Tibial nerve (tissue), 4 donors: ENCODE data around the gene ST13. TPM values are rescaled to one million over a fixed set of nuclear protein-coding genes. Genes with fewer than 3 reads are reported as not detected.

Experiments used
- DNase-seq, 2 donors: peaks; one replicate each; pipeline ENCODE4 v3.0.0-alpha.2; 2019; ENCODE audit warnings: low spot score in 2 of 2
- H3K27ac ChIP-seq, 4 donors: fragments of 200-600 bp; sonication (generic) in 3 of 4; one replicate each; pipeline ENCODE4 v1.5.1; 2017 to 2019; ENCODE audit warnings: mild to moderate bottlenecking in 1 of 4
- H3K27me3 ChIP-seq, 2 donors: fragments of 200-600 bp; sonication (generic) in 1 of 2; one replicate each; pipeline versions ENCODE4 v1.5.1 to v1.6.0; 2017 to 2019
- H3K36me3 ChIP-seq, 3 donors: fragments of 200-600 bp; sonication (generic); one replicate each; pipeline ENCODE4 v1.5.1; 2018 to 2019
- H3K4me1 ChIP-seq, 4 donors: fragments of 200-600 bp; sonication (generic) in 3 of 4; one replicate each; pipeline ENCODE4 v1.5.1; 2017 to 2019
- H3K4me3 ChIP-seq, 4 donors: fragments of 200-600 bp; sonication (generic) in 3 of 4; one replicate each; pipeline ENCODE4 v1.5.1; 2017 to 2019; ENCODE audit warnings: mild to moderate bottlenecking in 1 of 4, moderate library complexity in 1 of 4
- H3K9me3 ChIP-seq, 4 donors: fragments of 200-600 bp; sonication (generic) in 3 of 4; one replicate each; pipeline ENCODE4 v1.5.1; 2017 to 2019
- CTCF ChIP-seq, 5 experiments: fragments of 200-600 bp in 3 of 5; fragments of 450-650 bp in 2 of 5; sonication (generic) in 3 of 5; IDR thresholded peaks; one replicate each; pipeline ENCODE4 v1.5.1; 2016 to 2019; ENCODE audit warnings: antibody characterized with exemption in 5 of 5, mild to moderate bottlenecking in 3 of 5, moderate library complexity in 2 of 5
- EP300 ChIP-seq, 2 donors: sonication (generic); formaldehyde crosslinking; IDR thresholded peaks; one replicate each; pipeline ENCODE4 v1.6.1; 2017; ENCODE audit warnings: antibody characterized with exemption in 2 of 2, mild to moderate bottlenecking in 1 of 2
- POLR2A ChIP-seq, 2 donors: fragments of 450-650 bp; IDR thresholded peaks; one replicate each; pipeline ENCODE4 v1.6.1; 2017; ENCODE audit warnings: antibody characterized with exemption in 2 of 2, mild to moderate bottlenecking in 2 of 2, moderate library complexity in 2 of 2
- WGBS, 2 donors: methylation state at CpG; one replicate each; pipeline ENCODE4 v1.1.5; 2018; 5-methylcytosine and 5-hydroxymethylcytosine counted together
- total RNA-seq, 4 donors: library from RNA; depleted of rRNA; stranded (reverse); fragments of >200 nt; gene quantifications; one replicate each; pipeline ENCODE4 v1.1.0, GENCODE V29; 2016

ST13 gene
- total RNA-seq, 4 donors from 2014 or later: 96.9 to 142 (median 114) TPM

- H3K4me3 ChIP-seq: no peak overlapping the region
- H3K4me1 ChIP-seq: peaks cover 0 to 25% (median 4%) of the 10 kb centered on the region in 4 donors
- TF ChIP-seq EP300 (IDR thresholded peaks at IDR 0.05) (no peak), POLR2A (IDR thresholded peaks at IDR 0.05) (no peak), CTCF (IDR thresholded peaks at IDR 0.05) (no peak)
- H3K27ac ChIP-seq: peak overlapping the region in 2 of 4 donors; percentile 32 to 60
- WGBS, 2 donors: 85 to 89% methylated on average over 3 of the region's 3 CpGs
- no peaks in the 10 kb centered on the region for H3K27me3 ChIP-seq
- DNase-seq: no peak
- H3K9me3 ChIP-seq: no peaks in the 10 kb centered on the region
- peaks cover 0 to 14% (median 0%) of the 10 kb centered on the region in 3 donors for H3K36me3 ChIP-seq
These were observed 50.7 kb downstream of the ST13 start for GRCh38 chr22:40805699-40806203.

GRCh38 chr22:40805239-40805638 is 51.2 kb downstream of the ST13 start:
- Histone ChIP-seq H3K9me3 (no peaks in the 10 kb centered on the region), H3K36me3 (peaks cover 0 to 14% (median 0%) of the 10 kb centered on the region in 3 donors), H3K4me1 (peaks cover 0 to 27% (median 4%) of the 10 kb centered on the region in 4 donors), H3K4me3 (no peak overlapping the region), H3K27me3 (no peaks in the 10 kb centered on the region), H3K27ac (peak overlapping the region in 2 of 4 donors; percentile 32 to 60)
- TF ChIP-seq POLR2A (IDR thresholded peaks at IDR 0.05) (no peak), CTCF (IDR thresholded peaks at IDR 0.05) (no peak), EP300 (IDR thresholded peaks at IDR 0.05) (no peak)
- DNase-seq: no peak
- 79 to 82% methylated on average over 4 of the region's 4 CpGs for WGBS, 2 donors

GRCh38 chr22:40803321-40803720 is 53.1 kb downstream of the ST13 start:
- no peaks in the 10 kb centered on the region for H3K27me3 ChIP-seq
- no peak overlapping the region for H3K4me3 ChIP-seq
- H3K9me3 ChIP-seq: no peaks in the 10 kb centered on the region
- no peak for DNase-seq
- H3K36me3 ChIP-seq: peaks cover 0 to 14% (median 0%) of the 10 kb centered on the region in 3 donors
- WGBS, 2 donors: 85 to 89% methylated on average over 1 of the region's 1 CpG
- peaks cover 0 to 11% (median 0%) of the 10 kb centered on the region in 4 donors for H3K4me1 ChIP-seq
- no peak for TF ChIP-seq EP300 (IDR thresholded peaks at IDR 0.05)
- TF ChIP-seq POLR2A (IDR thresholded peaks at IDR 0.05): no peak
- no peak for TF ChIP-seq CTCF (IDR thresholded peaks at IDR 0.05)
- H3K27ac ChIP-seq: no peak overlapping the region

GRCh38 chr22:40799008-40799407 is 57.4 kb downstream of the ST13 start:
- no peaks in the 10 kb centered on the region for H3K9me3 ChIP-seq

More at GRCh38 chr22:40799008-40799407, 57.4 kb downstream of the ST13 start:
- Histone ChIP-seq H3K27ac (no peak overlapping the region), H3K4me1 (peaks cover 0 to 3% (median 0%) of the 10 kb centered on the region in 4 donors), H3K27me3 (no peaks in the 10 kb centered on the region), H3K36me3 (peaks cover 0 to 31% (median 0%) of the 10 kb centered on the region in 3 donors), H3K4me3 (no peak overlapping the region)
- TF ChIP-seq EP300 (IDR thresholded peaks at IDR 0.05): no peak
- TF ChIP-seq POLR2A (IDR thresholded peaks at IDR 0.05): no peak
- no peak for TF ChIP-seq CTCF (IDR thresholded peaks at IDR 0.05)
- DNase-seq: no peak
- WGBS, 2 donors: 94 to 96% methylated on average over 3 of the region's 3 CpGs
